GM18909 (cell line): ENCODE measurements around the gene GALR2.

Experiments
- ATAC-seq: cut with Tn5 transposase; IDR thresholded peaks from one replicate; pipeline ENCODE4 v1.9.1; 2021; ENCODE audit warnings: mild to moderate bottlenecking; ENCODE audit not compliant: unreplicated experiment, poor library complexity

GALR2 gene

DNA sequence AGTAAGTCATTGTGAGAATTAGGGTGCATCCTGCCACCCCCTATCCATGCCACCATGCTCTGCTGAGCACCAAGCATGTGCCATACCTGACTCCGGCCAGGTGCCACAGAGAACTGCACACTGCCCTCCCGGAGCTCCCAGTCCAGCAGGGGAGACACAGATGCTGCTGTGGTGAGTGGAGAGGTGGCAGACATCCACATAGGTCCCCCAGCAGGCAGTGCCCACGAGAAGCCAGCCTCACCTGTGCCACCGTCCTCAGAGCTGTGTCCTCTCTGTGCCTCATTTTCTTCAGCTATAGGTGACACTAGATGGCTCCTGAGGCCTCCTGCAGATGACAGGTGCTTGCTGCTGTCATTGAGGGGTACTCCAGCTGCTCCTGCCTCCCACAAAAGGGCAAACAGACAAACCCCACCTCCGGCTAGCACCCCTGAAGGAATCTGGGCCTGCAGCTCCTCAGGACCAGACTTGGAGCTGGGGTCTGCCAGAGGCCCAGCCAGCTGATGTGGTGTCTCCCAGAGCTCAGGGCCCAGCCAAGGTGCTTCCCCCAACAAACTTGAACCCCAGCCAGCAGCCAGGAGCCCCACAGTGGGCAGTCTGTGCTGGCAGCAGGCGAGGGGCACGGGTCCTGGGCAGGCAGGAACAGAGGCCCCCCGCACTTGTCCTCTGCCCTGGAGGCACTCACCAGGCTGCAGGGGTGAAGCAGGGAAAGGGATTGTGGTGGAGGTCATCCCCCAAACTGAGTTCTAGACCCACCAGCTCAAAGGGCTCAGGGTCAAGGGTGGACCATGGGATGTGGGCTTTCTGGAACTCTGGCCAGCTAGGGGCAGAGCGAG is 49.4 kb downstream of the GALR2 start:
- ATAC-seq = no peak

DNA sequence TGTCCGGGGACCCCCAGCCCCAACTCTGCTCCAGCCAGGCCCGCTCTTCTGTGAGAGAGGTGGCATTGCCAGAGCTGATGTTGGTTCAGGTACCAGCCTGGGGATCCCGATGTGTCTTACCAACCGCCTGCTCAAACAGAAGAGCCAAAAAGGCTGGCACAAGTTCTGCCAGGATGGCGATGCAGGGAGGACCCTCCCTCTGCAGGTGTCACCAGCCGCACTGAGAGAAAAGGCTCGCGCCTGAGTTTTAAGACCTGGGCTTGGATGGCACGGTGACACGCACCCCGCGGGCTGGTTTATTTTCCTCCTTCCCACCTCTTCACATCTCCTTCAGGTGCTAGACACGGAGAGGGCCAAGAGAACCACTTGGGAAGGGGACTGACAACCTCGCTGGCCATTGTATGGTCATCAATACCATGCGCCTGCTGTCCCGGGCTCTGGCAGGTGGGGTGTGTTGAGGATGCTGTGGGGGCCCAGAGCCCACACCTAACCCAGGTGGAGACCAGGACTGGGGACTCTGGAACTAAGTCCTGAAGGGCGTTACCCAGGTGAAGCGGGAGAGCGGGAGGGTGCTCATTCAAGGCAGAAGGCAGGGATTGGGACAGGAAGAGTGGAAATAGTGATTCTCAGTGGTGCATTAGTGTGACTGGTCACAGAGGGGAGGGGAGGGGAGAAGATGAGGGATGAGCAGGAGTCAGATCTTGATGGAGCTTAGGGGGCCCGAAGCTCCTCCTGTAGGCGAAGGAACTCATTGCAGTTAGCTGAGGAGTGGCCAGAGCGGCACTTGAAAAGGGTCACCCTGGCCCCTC is 50.2 kb downstream of the GALR2 start:
- no peak for ATAC-seq

DNA sequence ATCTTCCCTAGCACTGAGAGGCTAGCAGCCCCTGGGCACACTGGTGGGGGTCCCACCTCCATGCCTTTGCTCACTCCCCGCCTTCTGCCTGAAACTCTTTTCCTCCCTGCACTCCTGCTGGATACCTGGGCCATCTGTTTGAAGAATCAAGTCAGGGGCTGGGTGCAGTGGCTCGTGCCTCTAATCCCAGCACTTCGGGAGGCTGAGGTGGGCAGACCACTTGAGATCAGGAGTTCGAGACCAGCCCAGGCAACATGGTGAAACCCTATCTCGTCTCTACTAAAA is 50.8 kb downstream of the GALR2 start:
- no peak for ATAC-seq

DNA sequence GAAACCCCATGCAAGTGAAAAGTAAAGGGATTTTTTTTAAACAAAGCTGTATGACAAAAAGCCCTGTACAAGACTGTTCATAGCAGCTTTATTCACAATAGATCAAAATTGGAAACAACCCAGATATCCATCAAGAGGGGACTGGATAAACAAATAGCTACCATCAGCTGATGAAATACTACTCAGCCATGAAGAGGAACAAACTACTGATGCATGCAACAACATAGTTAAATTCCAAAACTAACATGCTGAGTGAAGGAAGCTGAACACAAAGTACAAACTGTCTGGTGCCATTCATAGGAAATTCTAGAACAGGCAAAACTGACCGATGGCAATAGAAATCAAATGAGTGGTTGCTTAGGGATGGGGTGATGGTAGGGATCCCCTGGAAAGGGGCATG is 51.3 kb downstream of the GALR2 start:
- ATAC-seq = no peak
